ENCODE measurements around the gene FGF19. TPM values are rescaled to one million over a fixed set of nuclear protein-coding genes. Genes with fewer than 3 reads are reported as not detected.

The FGF19 gene
- total and polyA plus RNA-seq, 2 donors from 2014 or later = not detected

DNA sequence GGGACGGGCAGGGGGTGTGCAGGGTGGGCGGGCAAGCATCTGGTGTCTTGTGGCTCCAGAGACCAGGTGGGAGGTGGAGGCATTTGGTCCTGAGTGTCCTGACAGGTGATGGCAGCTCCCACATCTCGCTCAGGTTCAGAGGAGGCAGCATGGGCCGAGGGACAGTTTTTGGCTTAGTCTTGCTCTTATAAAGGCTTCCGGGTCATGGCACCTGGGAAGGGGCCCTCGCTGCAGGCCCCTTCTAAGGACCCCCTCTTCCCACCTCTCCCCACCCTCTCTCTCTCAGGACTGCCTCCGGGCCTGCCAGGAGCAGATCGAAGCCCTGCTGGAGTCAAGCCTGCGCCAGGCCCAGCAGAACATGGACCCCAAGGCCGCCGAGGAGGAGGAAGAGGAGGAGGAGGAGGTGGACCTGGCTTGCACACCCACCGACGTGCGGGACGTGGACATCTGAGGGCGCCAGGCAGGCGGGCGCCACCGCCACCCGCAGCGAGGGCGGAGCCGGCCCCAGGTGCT, 52.9 kb downstream of the FGF19 start:
- Histone ChIP-seq H3K4me1 (ENCODE audit: control insufficient read depth in 2 of 3, insufficient read depth in 2 of 3, low read depth in 1 of 3, low read length in 3 of 3) (no peaks in the 10 kb centered on the region), H3K36me3 (ENCODE audit: control insufficient read depth in 2 of 3, insufficient read depth in 3 of 3, low read length in 3 of 3) (peaks cover 0 to 39% (median 12%) of the 10 kb centered on the region in 3 donors), H3K4me3 (ENCODE audit: low read length in 3 of 3) (no peak overlapping the region), H3K9me3 (ENCODE audit: control insufficient read depth in 2 of 3, insufficient read depth in 1 of 3, low read length in 3 of 3) (no peaks in the 10 kb centered on the region), H3K27me3 (ENCODE audit: control insufficient read depth, insufficient read depth, low read length) (no peaks in the 10 kb centered on the region), H3K27ac (ENCODE audit: low read depth in 2 of 2, low read length in 2 of 2) (no peak overlapping the region), H3K9ac (ENCODE audit: low read length in 3 of 3) (no peak overlapping the region)
- DNase-seq (peak in 1 of 5 donors; percentile 66), FAIRE-seq (no peak)
- intact Hi-C loops (cut with DNase I) = no loop called here
- TF ChIP-seq, protein P1, sequence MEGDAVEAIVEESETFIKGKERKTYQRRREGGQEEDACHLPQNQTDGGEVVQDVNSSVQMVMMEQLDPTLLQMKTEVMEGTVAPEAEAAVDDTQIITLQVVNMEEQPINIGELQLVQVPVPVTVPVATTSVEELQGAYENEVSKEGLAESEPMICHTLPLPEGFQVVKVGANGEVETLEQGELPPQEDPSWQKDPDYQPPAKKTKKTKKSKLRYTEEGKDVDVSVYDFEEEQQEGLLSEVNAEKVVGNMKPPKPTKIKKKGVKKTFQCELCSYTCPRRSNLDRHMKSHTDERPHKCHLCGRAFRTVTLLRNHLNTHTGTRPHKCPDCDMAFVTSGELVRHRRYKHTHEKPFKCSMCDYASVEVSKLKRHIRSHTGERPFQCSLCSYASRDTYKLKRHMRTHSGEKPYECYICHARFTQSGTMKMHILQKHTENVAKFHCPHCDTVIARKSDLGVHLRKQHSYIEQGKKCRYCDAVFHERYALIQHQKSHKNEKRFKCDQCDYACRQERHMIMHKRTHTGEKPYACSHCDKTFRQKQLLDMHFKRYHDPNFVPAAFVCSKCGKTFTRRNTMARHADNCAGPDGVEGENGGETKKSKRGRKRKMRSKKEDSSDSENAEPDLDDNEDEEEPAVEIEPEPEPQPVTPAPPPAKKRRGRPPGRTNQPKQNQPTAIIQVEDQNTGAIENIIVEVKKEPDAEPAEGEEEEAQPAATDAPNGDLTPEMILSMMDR (IDR thresholded peaks at IDR 0.05; ENCODE audit: borderline replicate concordance, extremely low read depth, insufficient read depth) = no peak

DNA sequence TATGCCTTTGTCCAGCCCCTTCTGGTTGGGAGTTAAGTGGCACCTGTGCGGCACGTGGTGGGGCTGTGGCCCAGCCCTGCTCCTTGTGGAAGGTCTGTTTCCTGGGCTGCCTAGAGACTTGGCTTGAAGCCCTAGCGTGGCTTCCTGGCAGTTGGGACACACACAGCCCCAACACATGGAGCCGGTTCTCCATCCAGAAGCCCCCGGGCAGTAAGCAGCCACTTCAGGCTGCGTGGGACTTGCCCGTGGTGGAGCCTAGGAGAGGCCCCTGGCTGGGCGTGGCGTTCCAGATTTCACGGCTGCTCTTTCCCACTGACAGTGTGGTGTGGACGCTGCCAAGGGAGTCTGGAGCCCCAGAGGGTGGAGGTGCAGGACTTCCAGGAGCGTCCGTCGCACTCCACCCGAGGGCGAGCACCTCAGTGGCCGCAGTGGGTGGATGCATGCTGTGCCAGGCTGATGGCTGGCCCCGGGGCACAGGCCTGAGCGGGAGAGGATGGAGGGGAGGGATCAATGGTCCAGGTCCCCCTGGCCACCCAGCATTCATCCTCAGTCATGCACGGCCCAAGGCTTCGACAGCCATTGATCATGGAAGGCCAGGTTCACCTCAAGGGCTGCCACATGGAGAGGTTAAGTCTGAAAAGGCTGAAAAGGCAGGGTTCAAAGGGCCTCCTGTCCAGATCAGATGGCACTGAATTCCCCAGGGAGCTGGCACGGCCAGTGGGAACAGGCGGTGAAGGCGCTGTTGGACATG, 53.6 kb downstream of the FGF19 start:
- H3K27me3 ChIP-seq (ENCODE audit: control insufficient read depth, insufficient read depth, low read length) = no peaks in the 10 kb centered on the region
- H3K9ac ChIP-seq (ENCODE audit: low read length in 3 of 3) = no peak overlapping the region
- TF ChIP-seq, protein P1 (IDR thresholded peaks at IDR 0.05; ENCODE audit: borderline replicate concordance, extremely low read depth, insufficient read depth) = no peak
- no peak overlapping the region for H3K27ac ChIP-seq (ENCODE audit: low read depth in 2 of 2, low read length in 2 of 2)
- H3K36me3 ChIP-seq (ENCODE audit: control insufficient read depth in 2 of 3, insufficient read depth in 3 of 3, low read length in 3 of 3) = peaks cover 0 to 46% (median 12%) of the 10 kb centered on the region in 3 donors
- DNase-seq = peak in 2 of 5 donors; percentile 40 to 62
- intact Hi-C loops (cut with DNase I) = no loop called here
- H3K9me3 ChIP-seq (ENCODE audit: control insufficient read depth in 2 of 3, insufficient read depth in 1 of 3, low read length in 3 of 3) = no peaks in the 10 kb centered on the region
- H3K4me3 ChIP-seq (ENCODE audit: low read length in 3 of 3) = no peak overlapping the region
- peaks cover 0 to 2% (median 0%) of the 10 kb centered on the region in 3 donors for H3K4me1 ChIP-seq (ENCODE audit: control insufficient read depth in 2 of 3, insufficient read depth in 2 of 3, low read depth in 1 of 3, low read length in 3 of 3)
- FAIRE-seq = no peak

DNA sequence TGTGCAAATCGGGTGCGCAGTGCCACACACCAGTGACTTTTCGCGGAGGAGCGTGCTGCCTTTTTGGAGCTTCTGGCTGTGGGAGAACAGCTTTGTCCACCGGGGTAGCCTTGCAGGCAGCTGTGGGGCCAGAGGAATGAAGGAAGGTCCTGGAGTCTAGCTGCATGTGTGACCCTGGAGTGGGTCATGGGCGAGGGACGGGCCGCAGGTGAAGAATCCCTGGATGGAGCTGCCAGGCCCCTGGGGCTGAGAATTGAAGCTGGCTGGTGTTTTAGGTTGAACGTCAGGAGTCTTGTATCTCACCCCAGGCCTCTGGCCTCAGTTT, 54.3 kb downstream of the FGF19 start:
- intact Hi-C loops (cut with DNase I) = loop anchor here (5.0 kb wide), 1 partner anchor 547 kb away; no protein-coding TSS in a partner anchor
- Histone ChIP-seq H3K36me3 (ENCODE audit: control insufficient read depth in 2 of 3, insufficient read depth in 3 of 3, low read length in 3 of 3) (peaks cover 0 to 50% (median 12%) of the 10 kb centered on the region in 3 donors), H3K4me1 (ENCODE audit: control insufficient read depth in 2 of 3, insufficient read depth in 2 of 3, low read depth in 1 of 3, low read length in 3 of 3) (peaks cover 0 to 5% (median 4%) of the 10 kb centered on the region in 3 donors), H3K9me3 (ENCODE audit: control insufficient read depth in 2 of 3, insufficient read depth in 1 of 3, low read length in 3 of 3) (no peaks in the 10 kb centered on the region), H3K4me3 (ENCODE audit: low read length in 3 of 3) (no peak overlapping the region), H3K27me3 (ENCODE audit: control insufficient read depth, insufficient read depth, low read length) (no peaks in the 10 kb centered on the region), H3K9ac (ENCODE audit: low read length in 3 of 3) (no peak overlapping the region), H3K27ac (ENCODE audit: low read depth in 2 of 2, low read length in 2 of 2) (no peak overlapping the region)
- TF ChIP-seq, protein P1 (IDR thresholded peaks at IDR 0.05; ENCODE audit: borderline replicate concordance, extremely low read depth, insufficient read depth) = no peak
- DNase-seq = peak in 1 of 5 donors; percentile 41
- FAIRE-seq = no peak

Data from kidney (tissue), 14 donors.